Lung (tissue), 12 donors: ENCODE data around the gene PTS. TPM values are rescaled to one million over a fixed set of nuclear protein-coding genes. Genes with fewer than 3 reads are reported as not detected.
A peak's percentile ranks its signal among the peaks of the same experiment; 100 is the strongest.
"Not testable (repeated sequence)": the region's sequence is repeated elsewhere in the genome, so short reads cannot be mapped to it uniquely, and the experiment has no call there.

Experiments
- ATAC-seq: fragments of 200-7000 bp; cut with Tn5 transposase; one replicate; pipeline ENCODE4 v1.9.1; 2020; ENCODE audit warnings: moderate number of reproducible peaks; ENCODE audit not compliant: insufficient read depth, low FRiP score
- DNase-seq, 3 donors: peaks; one replicate each; pipeline ENCODE4 v3.0.0-alpha.2; 2013 to 2017
- H3K27ac ChIP-seq, 2 donors: one replicate each; pipeline ENCODE4 v1.5.1; 2013; ENCODE audit warnings: mild to moderate bottlenecking in 2 of 2, moderate library complexity in 2 of 2, control low read depth in 1 of 2, inconsistent platforms in 1 of 2, low read depth in 1 of 2, low read length in 1 of 2
- H3K27me3 ChIP-seq, 3 donors: one replicate each; pipeline ENCODE4 v1.5.1; 2013; ENCODE audit warnings: low read length in 2 of 3; ENCODE audit not compliant: control insufficient read depth in 3 of 3, insufficient read depth in 3 of 3
- H3K36me3 ChIP-seq, 4 donors: one replicate each; pipeline ENCODE4 v1.5.1; 2013; ENCODE audit warnings: low read length in 4 of 4, mild to moderate bottlenecking in 1 of 4, moderate library complexity in 1 of 4; ENCODE audit not compliant: control insufficient read depth in 4 of 4, insufficient read depth in 4 of 4
- H3K4me1 ChIP-seq, 5 donors: one replicate each; pipeline ENCODE4 v1.5.1; 2013; ENCODE audit warnings: low read length in 5 of 5, mild to moderate bottlenecking in 2 of 5, moderate library complexity in 1 of 5; ENCODE audit not compliant: control insufficient read depth in 5 of 5, insufficient read depth in 5 of 5
- H3K4me3 ChIP-seq: one replicate; pipeline ENCODE4 v1.5.1; 2013; ENCODE audit warnings: mild to moderate bottlenecking, control low read depth, moderate library complexity
- H3K9ac ChIP-seq, 2 donors: one replicate each; pipeline ENCODE4 v1.5.1; 2013; ENCODE audit warnings: low read length in 2 of 2, control low read depth in 1 of 2; ENCODE audit not compliant: insufficient read depth in 1 of 2
- H3K9me3 ChIP-seq, 4 donors: one replicate each; pipeline ENCODE4 v1.5.1; 2013; ENCODE audit warnings: low read length in 3 of 4, mild to moderate bottlenecking in 1 of 4, moderate library complexity in 1 of 4; ENCODE audit not compliant: control insufficient read depth in 4 of 4, insufficient read depth in 3 of 4
- WGBS, 2 donors: extraction: QIAGEN DNeasy Blood & Tissue Kit; methylation state at CpG; one replicate each; pipeline ENCODE4 v1.1.7; 2013; 5-methylcytosine and 5-hydroxymethylcytosine counted together
- polyA plus RNA-seq, 2 donors: library from polyadenylated mRNA; stranded (reverse); fragments of 200-250 nt; gene quantifications; one replicate each; pipeline ENCODE4 v1.2.1, GENCODE V29; 2013
- total RNA-seq, 2 donors: library from RNA; depleted of rRNA in 1 of 2; stranded (reverse); fragments of >200 nt in 1 of 2; gene quantifications; one replicate each; pipeline ENCODE4 v1.2.1, GENCODE V29; 2014 to 2021
- TF ChIP-seq, protein P1 (sequence below): IDR thresholded peaks from 2 replicates; pipeline ENCODE4 v1.5.1; 2012; ENCODE audit warnings: mild to moderate bottlenecking; ENCODE audit errors: control extremely low read depth, extremely low read depth
- donor health status: control.
- donor health status: control.
- donor health status: Bipolar disorder and iron deficiency.
- donor health status: healthy.
- donor health status: DM: yes; HTN: yes; CAD: no.

Gene PTS
- total and polyA plus RNA-seq, 4 donors: 19.3 to 60.5 (median 25.1) TPM

DNA sequence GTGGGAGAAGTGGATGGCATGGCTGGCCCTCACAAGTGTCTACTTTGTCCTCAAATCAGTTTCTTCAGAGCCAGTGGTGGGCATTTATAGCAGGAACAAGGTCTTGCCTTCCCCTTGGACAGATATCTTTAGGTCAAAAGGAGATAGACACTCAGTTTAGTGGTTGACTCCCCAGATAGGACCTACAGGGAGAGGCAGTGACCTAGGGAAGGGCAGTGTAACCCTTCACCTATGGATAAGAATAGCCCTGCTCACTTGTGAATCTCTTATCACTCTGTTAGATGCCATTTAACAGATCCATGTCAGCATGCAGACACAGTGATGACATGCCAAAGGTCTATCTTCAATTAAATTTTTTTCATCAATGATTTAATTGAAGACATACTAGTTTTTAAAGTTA is 39.9 kb upstream of the PTS start:
- TF ChIP-seq, protein P1, sequence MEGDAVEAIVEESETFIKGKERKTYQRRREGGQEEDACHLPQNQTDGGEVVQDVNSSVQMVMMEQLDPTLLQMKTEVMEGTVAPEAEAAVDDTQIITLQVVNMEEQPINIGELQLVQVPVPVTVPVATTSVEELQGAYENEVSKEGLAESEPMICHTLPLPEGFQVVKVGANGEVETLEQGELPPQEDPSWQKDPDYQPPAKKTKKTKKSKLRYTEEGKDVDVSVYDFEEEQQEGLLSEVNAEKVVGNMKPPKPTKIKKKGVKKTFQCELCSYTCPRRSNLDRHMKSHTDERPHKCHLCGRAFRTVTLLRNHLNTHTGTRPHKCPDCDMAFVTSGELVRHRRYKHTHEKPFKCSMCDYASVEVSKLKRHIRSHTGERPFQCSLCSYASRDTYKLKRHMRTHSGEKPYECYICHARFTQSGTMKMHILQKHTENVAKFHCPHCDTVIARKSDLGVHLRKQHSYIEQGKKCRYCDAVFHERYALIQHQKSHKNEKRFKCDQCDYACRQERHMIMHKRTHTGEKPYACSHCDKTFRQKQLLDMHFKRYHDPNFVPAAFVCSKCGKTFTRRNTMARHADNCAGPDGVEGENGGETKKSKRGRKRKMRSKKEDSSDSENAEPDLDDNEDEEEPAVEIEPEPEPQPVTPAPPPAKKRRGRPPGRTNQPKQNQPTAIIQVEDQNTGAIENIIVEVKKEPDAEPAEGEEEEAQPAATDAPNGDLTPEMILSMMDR: no peak
- no peaks in the 10 kb centered on the region for H3K27me3 ChIP-seq
- DNase-seq: no peak
- no peak overlapping the region for H3K4me3 ChIP-seq
- no peaks in the 10 kb centered on the region for H3K36me3 ChIP-seq
- H3K9ac ChIP-seq: no peak overlapping the region
- peaks cover 0 to 6% (median 0%) of the 10 kb centered on the region in 5 donors for H3K4me1 ChIP-seq
- H3K9me3 ChIP-seq: peaks cover 0 to 3% (median 0%) of the 10 kb centered on the region in 4 donors
- peak overlapping the region in 1 of 2 donors; percentile 24 for H3K27ac ChIP-seq
- ATAC-seq: no peak

DNA sequence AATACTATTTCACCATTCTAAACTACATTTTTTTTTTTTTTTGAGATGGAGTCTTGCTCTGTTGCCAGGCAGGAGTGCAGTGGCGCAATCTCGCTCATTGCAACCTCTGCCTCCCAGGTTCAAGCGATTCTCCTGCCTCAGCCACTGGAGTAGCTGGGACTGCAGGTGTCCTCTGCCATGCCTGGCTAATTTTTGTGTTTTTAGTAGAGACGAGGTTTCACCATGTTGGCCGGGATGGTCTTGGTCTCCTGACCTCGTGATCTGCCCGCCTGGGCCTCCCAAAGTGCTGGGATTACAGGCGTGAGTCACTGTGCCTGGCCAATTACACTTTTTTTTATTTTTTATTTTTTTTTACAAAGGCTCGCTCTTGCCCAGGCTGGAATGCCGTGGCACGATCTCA is 31.1 kb upstream of the PTS start:
- ATAC-seq, H3K27me3 ChIP-seq, H3K9me3 ChIP-seq, H3K27ac ChIP-seq, H3K36me3 ChIP-seq, H3K4me1 ChIP-seq, H3K9ac ChIP-seq, H3K4me3 ChIP-seq, DNase-seq: not testable (repeated sequence)
- WGBS, 2 donors: 76 to 80% methylated on average over 11 of the region's 11 CpGs

DNA sequence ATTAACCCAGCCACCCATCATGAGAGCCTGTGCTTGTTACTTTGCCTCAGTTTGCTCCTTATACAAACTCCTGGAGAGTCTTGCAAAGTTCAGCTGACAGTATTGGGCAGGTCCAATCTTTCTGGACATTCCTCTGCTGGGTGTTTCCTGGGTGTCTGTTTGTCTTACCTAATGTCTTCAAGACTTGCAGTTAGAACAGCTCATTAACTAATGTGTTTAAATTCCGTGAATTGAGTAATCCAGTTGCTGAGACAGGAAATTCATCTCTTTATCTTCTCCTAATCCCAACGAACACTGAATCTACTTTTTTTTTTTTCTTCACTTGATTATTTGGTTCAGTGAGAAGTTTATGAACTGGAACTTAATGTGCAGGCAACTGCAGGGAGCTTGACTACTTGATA is 30.3 kb upstream of the PTS start:
- Histone ChIP-seq H3K27ac (no peak overlapping the region), H3K4me3 (no peak overlapping the region), H3K9me3 (no peaks in the 10 kb centered on the region), H3K36me3 (no peaks in the 10 kb centered on the region), H3K9ac (no peak overlapping the region), H3K27me3 (no peaks in the 10 kb centered on the region), H3K4me1 (no peaks in the 10 kb centered on the region)
- WGBS, 2 donors: 13 to 29% methylated on average over 2 of the region's 2 CpGs
- TF ChIP-seq, protein P1: no peak
- no peak for ATAC-seq
- no peak for DNase-seq

DNA sequence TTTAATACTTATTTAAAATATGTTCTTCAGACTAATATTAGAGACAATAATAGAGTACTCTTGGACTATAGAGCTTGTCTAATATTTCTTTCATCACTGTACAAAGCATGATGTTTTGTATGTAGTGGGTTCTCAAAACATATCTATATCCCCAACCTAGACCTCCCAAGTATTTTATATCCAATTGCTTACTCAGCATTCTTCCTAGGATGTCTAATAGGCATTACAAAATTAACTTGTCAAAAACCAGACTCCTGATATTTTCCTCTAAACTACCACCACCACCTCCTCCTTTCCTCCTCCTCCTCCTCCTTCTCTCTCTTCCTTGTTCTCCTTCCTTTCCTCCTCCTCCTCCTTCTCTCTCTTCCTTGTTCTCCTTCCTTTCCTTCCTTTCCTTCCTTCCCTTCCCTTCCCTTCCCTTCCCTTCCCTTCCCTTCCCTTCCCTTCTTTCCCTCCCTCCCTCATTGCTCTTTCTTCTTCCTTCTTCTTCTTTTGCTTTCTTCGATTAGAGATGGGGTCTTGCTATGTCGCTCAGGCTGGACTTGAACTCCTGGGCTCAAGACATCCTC is 29.6 kb upstream of the PTS start:
- no peaks in the 10 kb centered on the region for H3K36me3 ChIP-seq
- no peaks in the 10 kb centered on the region for H3K4me1 ChIP-seq
- ATAC-seq: no peak
- H3K9ac ChIP-seq: no peak overlapping the region
- TF ChIP-seq, protein P1: no peak
- H3K27ac ChIP-seq: no peak overlapping the region
- no peaks in the 10 kb centered on the region for H3K27me3 ChIP-seq
- no peaks in the 10 kb centered on the region for H3K9me3 ChIP-seq
- no peak overlapping the region for H3K4me3 ChIP-seq
- 89 to 95% methylated on average over 2 of the region's 2 CpGs for WGBS, 2 donors
- no peak for DNase-seq

DNA sequence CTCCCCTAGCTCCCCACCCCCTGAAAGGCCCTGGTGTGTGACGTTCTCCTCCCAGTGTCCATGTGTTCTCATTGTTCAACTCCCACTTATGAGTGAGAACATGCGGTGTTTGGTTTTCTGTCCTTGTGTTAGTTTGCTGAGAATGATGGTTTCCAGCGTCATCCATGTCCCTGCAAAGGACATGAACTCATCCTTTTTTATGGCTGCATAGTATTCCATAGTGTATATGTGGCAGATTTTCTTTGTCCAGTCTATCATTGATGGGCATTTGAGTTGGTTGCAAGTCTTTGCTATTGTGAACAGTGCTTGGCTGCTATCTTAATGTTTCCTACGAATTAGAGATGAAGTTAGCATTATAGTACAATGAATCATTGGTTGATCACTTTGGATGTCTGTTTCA is 27.1 kb upstream of the PTS start:
- not testable (repeated sequence) for H3K36me3 ChIP-seq, H3K27me3 ChIP-seq, H3K4me1 ChIP-seq, H3K9me3 ChIP-seq, H3K9ac ChIP-seq, DNase-seq, H3K4me3 ChIP-seq, ATAC-seq, H3K27ac ChIP-seq
- WGBS, 2 donors: 80 to 95% methylated on average over 4 of the region's 4 CpGs
